GM12878 (cell line): Measurements from ENCODE around the gene NACA2.

Experiments
- ATF3 ChIP-seq: IDR thresholded peaks from 2 replicates; pipeline ENCODE4 v1.6.1; 2011; ENCODE audit warnings: low read depth, mild to moderate bottlenecking, low read length, moderate library complexity, borderline replicate concordance; ENCODE audit errors: extremely low read depth
- CBX5 ChIP-seq: sonication (generic); IDR thresholded peaks from 2 replicates; pipeline ENCODE4 v1.6.1; 2016; ENCODE audit warnings: low read depth, moderate library complexity, mild to moderate bottlenecking, inconsistent platforms
- CTCF ChIP-seq, 3 experiments: IDR thresholded peaks in 2 of 3; conservative IDR thresholded peaks in 1 of 3; 2 replicates each; pipeline ENCODE4 v1.5.1; 2011; ENCODE audit warnings: low read depth in 3 of 3, low read length in 3 of 3, mild to moderate bottlenecking in 3 of 3, control low read depth in 2 of 3, moderate library complexity in 2 of 3, inconsistent platforms in 1 of 3, mixed read lengths in 1 of 3; ENCODE audit not compliant: control insufficient read depth in 2 of 3, insufficient read depth in 1 of 3; ENCODE audit errors: extremely low read depth in 1 of 3
- FOXK2 ChIP-seq: fragments of 450-650 bp; IDR thresholded peaks from 2 replicates; pipeline ENCODE4 v1.6.1; 2017; ENCODE audit warnings: mild to moderate bottlenecking, moderate library complexity
- YY1 ChIP-seq: IDR thresholded peaks from 2 replicates; pipeline ENCODE4 v1.6.1; 2011; ENCODE audit warnings: low read depth, mild to moderate bottlenecking, low read length

- TF ChIP-seq CTCF (IDR thresholded peaks at IDR 0.05 in 2 of 3, conservative IDR thresholded peaks at IDR 0.05 in 1 of 3; ENCODE audit: control insufficient read depth in 2 of 3, extremely low read depth in 1 of 3, insufficient read depth in 1 of 3, low read depth in 3 of 3, low read length in 3 of 3): peak; percentile 48 to 63 (median 52); a peak in 5 of 6 replicates
- TF ChIP-seq YY1: no peak
- TF ChIP-seq FOXK2: no peak
- TF ChIP-seq CBX5: no peak
- no peak for TF ChIP-seq ATF3
These were observed 39.7 kb downstream of the NACA2 start for GRCh38 chr17:61551255-61551742.
